ENCODE results near the gene PFKM.
A peak's percentile ranks its signal among the peaks of the same experiment; 100 is the strongest.
"Not testable (repeated sequence)": the region's sequence is repeated elsewhere in the genome, so short reads cannot be mapped to it uniquely, and the experiment has no call there.

PFKM gene

GRCh38 chr12:48086327-48086726 is 32.8 kb upstream of the PFKM start:
- Mint-ChIP-seq H3K36me3 (ENCODE audit: insufficient read depth) (peaks cover 49% of the 10 kb centered on the region), H3K4me1 (peaks cover 5% of the 10 kb centered on the region), H3K27ac (ENCODE audit: low read depth) (no peak overlapping the region), H3K4me3 (no peak overlapping the region), H3K9me3 (no peaks in the 10 kb centered on the region), H3K27me3 (no peaks in the 10 kb centered on the region)
- ATAC-seq (replicated peaks; ENCODE audit: extremely low read depth, poor library complexity, severe bottlenecking) (no peak), DNase-seq (ENCODE audit: low spot score in 2 of 2) (no peak)

GRCh38 chr12:48092611-48093010 is 26.6 kb upstream of the PFKM start:
- no peaks in the 10 kb centered on the region for H3K9me3 Mint-ChIP-seq
- DNase-seq (ENCODE audit: low spot score in 2 of 2) (no peak), ATAC-seq (replicated peaks; ENCODE audit: extremely low read depth, poor library complexity, severe bottlenecking) (no peak)
- peaks cover 45% of the 10 kb centered on the region for H3K36me3 Mint-ChIP-seq (ENCODE audit: insufficient read depth)
- H3K27ac Mint-ChIP-seq (ENCODE audit: low read depth): no peak overlapping the region
- no peak overlapping the region for H3K4me3 Mint-ChIP-seq
- H3K27me3 Mint-ChIP-seq: no peaks in the 10 kb centered on the region
- no peaks in the 10 kb centered on the region for H3K4me1 Mint-ChIP-seq

GRCh38 chr12:48104531-48104930 is 14.6 kb upstream of the PFKM start:
- H3K4me1 Mint-ChIP-seq: peaks cover 38% of the 10 kb centered on the region
- H3K4me3 Mint-ChIP-seq: peak overlapping the region; percentile 93
- no peaks in the 10 kb centered on the region for H3K9me3 Mint-ChIP-seq
- ATAC-seq (replicated peaks; ENCODE audit: extremely low read depth, poor library complexity, severe bottlenecking): no peak
- peaks cover 19% of the 10 kb centered on the region for H3K36me3 Mint-ChIP-seq (ENCODE audit: insufficient read depth)
- DNase-seq (ENCODE audit: low spot score in 2 of 2): no peak
- no peaks in the 10 kb centered on the region for H3K27me3 Mint-ChIP-seq
- peak overlapping the region; percentile 92 for H3K27ac Mint-ChIP-seq (ENCODE audit: low read depth)

GRCh38 chr12:48105321-48105866 is 13.8 kb upstream of the PFKM start:
- Mint-ChIP-seq H3K9me3 (no peaks in the 10 kb centered on the region), H3K27me3 (no peaks in the 10 kb centered on the region), H3K27ac (ENCODE audit: low read depth) (peak overlapping the region; percentile 92), H3K4me3 (peak overlapping the region; percentile 93), H3K4me1 (peaks cover 38% of the 10 kb centered on the region), H3K36me3 (ENCODE audit: insufficient read depth) (peaks cover 16% of the 10 kb centered on the region)
- DNase-seq (ENCODE audit: low spot score in 2 of 2): peak; percentile 28 to 44
- peak; percentile 46 for ATAC-seq (replicated peaks; ENCODE audit: extremely low read depth, poor library complexity, severe bottlenecking)

GRCh38 chr12:48105867-48106680 is 13.1 kb upstream of the PFKM start, which contains the start of gene SENP1:
TSS of gene SENP1 (minus strand) at chr12:48106079. CDS start at chr12:48101472, 4,607 bp downstream.
- Mint-ChIP-seq H3K9me3 (no peaks in the 10 kb centered on the region), H3K4me1 (peaks cover 38% of the 10 kb centered on the region), H3K36me3 (ENCODE audit: insufficient read depth) (peaks cover 16% of the 10 kb centered on the region), H3K27ac (ENCODE audit: low read depth) (peak within 1 kb of the TSS; percentile 92), H3K4me3 (peak within 1 kb of the TSS; percentile 93), H3K27me3 (no peaks in the 10 kb centered on the region)
- DNase-seq (ENCODE audit: low spot score in 2 of 2): peak; percentile 84 to 88
- peak; percentile 80 for ATAC-seq (replicated peaks; ENCODE audit: extremely low read depth, poor library complexity, severe bottlenecking)

- no peaks in the 10 kb centered on the region for H3K9me3 Mint-ChIP-seq
- H3K27ac Mint-ChIP-seq (ENCODE audit: low read depth): peak overlapping the region; percentile 92
- ATAC-seq (replicated peaks; ENCODE audit: extremely low read depth, poor library complexity, severe bottlenecking): no peak
- no peaks in the 10 kb centered on the region for H3K27me3 Mint-ChIP-seq
- H3K4me1 Mint-ChIP-seq: peaks cover 34% of the 10 kb centered on the region
- no peak for DNase-seq (ENCODE audit: low spot score in 2 of 2)
- H3K36me3 Mint-ChIP-seq (ENCODE audit: insufficient read depth): peaks cover 16% of the 10 kb centered on the region
- H3K4me3 Mint-ChIP-seq: peak overlapping the region; percentile 93
Measured at GRCh38 chr12:48106681-48107613, 12.2 kb upstream of the PFKM start.

- Mint-ChIP-seq H3K4me1 (peaks cover 17% of the 10 kb centered on the region), H3K4me3 (no peak overlapping the region), H3K36me3 (ENCODE audit: insufficient read depth) (peaks cover 13% of the 10 kb centered on the region), H3K27me3 (peaks cover 6% of the 10 kb centered on the region), H3K9me3 (no peaks in the 10 kb centered on the region), H3K27ac (ENCODE audit: low read depth) (peak overlapping the region; percentile 5)
- DNase-seq (ENCODE audit: low spot score in 2 of 2) (no peak), ATAC-seq (replicated peaks; ENCODE audit: extremely low read depth, poor library complexity, severe bottlenecking) (no peak)
Measured at GRCh38 chr12:48109424-48109823, 9.7 kb upstream of the PFKM start.

- Mint-ChIP-seq H3K36me3 (ENCODE audit: insufficient read depth) (peaks cover 6% of the 10 kb centered on the region), H3K4me3 (no peak overlapping the region), H3K27me3 (peaks cover 14% of the 10 kb centered on the region), H3K4me1 (peaks cover 7% of the 10 kb centered on the region), H3K27ac (ENCODE audit: low read depth) (no peak overlapping the region), H3K9me3 (no peaks in the 10 kb centered on the region)
- DNase-seq (ENCODE audit: low spot score in 2 of 2): no peak
- ATAC-seq (replicated peaks; ENCODE audit: extremely low read depth, poor library complexity, severe bottlenecking): no peak
Measured at GRCh38 chr12:48110691-48111311, 8.4 kb upstream of the PFKM start.

- H3K27ac Mint-ChIP-seq (ENCODE audit: low read depth); H3K9me3 Mint-ChIP-seq; H3K4me3 Mint-ChIP-seq; ATAC-seq (replicated peaks; ENCODE audit: extremely low read depth, poor library complexity, severe bottlenecking); DNase-seq (ENCODE audit: low spot score in 2 of 2); H3K36me3 Mint-ChIP-seq (ENCODE audit: insufficient read depth); H3K4me1 Mint-ChIP-seq: not testable (repeated sequence)
- H3K27me3 Mint-ChIP-seq: peaks cover 14% of the 10 kb centered on the region
Measured at GRCh38 chr12:48111312-48111693, 7.9 kb upstream of the PFKM start.

- H3K4me1 Mint-ChIP-seq: peaks cover 13% of the 10 kb centered on the region
- H3K4me3 Mint-ChIP-seq: no peak overlapping the region
- peaks cover 20% of the 10 kb centered on the region for H3K27me3 Mint-ChIP-seq
- no peaks in the 10 kb centered on the region for H3K9me3 Mint-ChIP-seq
- DNase-seq (ENCODE audit: low spot score in 2 of 2) (no peak), ATAC-seq (replicated peaks; ENCODE audit: extremely low read depth, poor library complexity, severe bottlenecking) (no peak)
- H3K36me3 Mint-ChIP-seq (ENCODE audit: insufficient read depth): peaks cover 1% of the 10 kb centered on the region
- no peak overlapping the region for H3K27ac Mint-ChIP-seq (ENCODE audit: low read depth)
Measured at GRCh38 chr12:48115957-48116356, 3.2 kb upstream of the PFKM start.

- peaks cover 1% of the 10 kb centered on the region for H3K36me3 Mint-ChIP-seq (ENCODE audit: insufficient read depth)
- no peak for ATAC-seq (replicated peaks; ENCODE audit: extremely low read depth, poor library complexity, severe bottlenecking)
- peak overlapping the region; percentile 68 for H3K27ac Mint-ChIP-seq (ENCODE audit: low read depth)
Measured at GRCh38 chr12:48118284-48118871, 786 bp upstream of the PFKM start.

GRCh38 chr12:48119834-48120195 is 651 bp downstream of the PFKM start:
- ATAC-seq (replicated peaks; ENCODE audit: extremely low read depth, poor library complexity, severe bottlenecking) (no peak), DNase-seq (ENCODE audit: low spot score in 2 of 2) (no peak)
- no peaks in the 10 kb centered on the region for H3K9me3 Mint-ChIP-seq
- peaks cover 1% of the 10 kb centered on the region for H3K36me3 Mint-ChIP-seq (ENCODE audit: insufficient read depth)
- H3K27ac Mint-ChIP-seq (ENCODE audit: low read depth): no peak overlapping the region
- H3K4me1 Mint-ChIP-seq: peaks cover 13% of the 10 kb centered on the region
- peak overlapping the region; percentile 93 for H3K4me3 Mint-ChIP-seq
- peaks cover 11% of the 10 kb centered on the region for H3K27me3 Mint-ChIP-seq

More at GRCh38 chr12:48118284-48118871, 786 bp upstream of the PFKM start:
- Mint-ChIP-seq H3K4me3 (peak overlapping the region; percentile 93), H3K4me1 (peaks cover 13% of the 10 kb centered on the region), H3K27me3 (peaks cover 20% of the 10 kb centered on the region), H3K9me3 (no peaks in the 10 kb centered on the region)
- no peak for DNase-seq (ENCODE audit: low spot score in 2 of 2)
